HG03354 (cell line): ENCODE results near the gene OSCP1.
"Not testable (repeated sequence)": the region's sequence is repeated elsewhere in the genome, so short reads cannot be mapped to it uniquely, and the experiment has no call there.

Experiments
- ATAC-seq: cut with Tn5 transposase; IDR thresholded peaks from one replicate; pipeline ENCODE4 v1.9.1; 2021; ENCODE audit warnings: mild to moderate bottlenecking; ENCODE audit not compliant: unreplicated experiment, poor library complexity, severe bottlenecking

OSCP1 gene

GRCh38 chr1:36450270-36450918 is at the start of gene OSCP1:
OSCP1 (minus strand) TSS chr1:36450451; CDS start chr1:36450369, 82 bp downstream.
- peak; percentile 99 for ATAC-seq

GRCh38 chr1:36497207-36497606 is 47.0 kb upstream of the OSCP1 start:
- no peak for ATAC-seq

- no peak for ATAC-seq
Observed at GRCh38 chr1:36494971-36495370, 44.7 kb upstream of the OSCP1 start.

- no peak for ATAC-seq
Observed at GRCh38 chr1:36493524-36493923, 43.3 kb upstream of the OSCP1 start.

- no peak for ATAC-seq
Observed at GRCh38 chr1:36492491-36492890, 42.2 kb upstream of the OSCP1 start.

- not testable (repeated sequence) for ATAC-seq
Observed at GRCh38 chr1:36489258-36490051, 39.2 kb upstream of the OSCP1 start.

GRCh38 chr1:36487906-36488305 is 37.7 kb upstream of the OSCP1 start:
- no peak for ATAC-seq

GRCh38 chr1:36487336-36487725 is 37.1 kb upstream of the OSCP1 start:
- not testable (repeated sequence) for ATAC-seq

- no peak for ATAC-seq
Observed at GRCh38 chr1:36486439-36487335, 36.4 kb upstream of the OSCP1 start.

GRCh38 chr1:36486093-36486438 is 35.8 kb upstream of the OSCP1 start:
- ATAC-seq: no peak

GRCh38 chr1:36484099-36484498 is 33.8 kb upstream of the OSCP1 start:
- ATAC-seq: no peak

- ATAC-seq: no peak
Observed at GRCh38 chr1:36482724-36483388, 32.6 kb upstream of the OSCP1 start, which contains the start of gene CSF3R. CSF3R (minus strand) TSS chr1:36482913; CDS start chr1:36479496, 3,417 bp downstream.

GRCh38 chr1:36481771-36482723 is 31.8 kb upstream of the OSCP1 start:
- no peak for ATAC-seq

GRCh38 chr1:36481091-36481490 is 30.8 kb upstream of the OSCP1 start:
- no peak for ATAC-seq

- no peak for ATAC-seq
Observed at GRCh38 chr1:36480161-36480560, 29.9 kb upstream of the OSCP1 start.

GRCh38 chr1:36479505-36480051 is 29.3 kb upstream of the OSCP1 start:
- no peak for ATAC-seq

- ATAC-seq: not testable (repeated sequence)
Observed at GRCh38 chr1:36477615-36478014, 27.4 kb upstream of the OSCP1 start.

- no peak for ATAC-seq
Observed at GRCh38 chr1:36476945-36477344, 26.7 kb upstream of the OSCP1 start.
